IMR-90 (cell line): ENCODE results near the gene ISX. TPM values are rescaled to one million over a fixed set of nuclear protein-coding genes. Genes with fewer than 3 reads are reported as not detected.

Experiments used
- ATAC-seq: fragments of 200-7000 bp; cut with Tn5 transposase; 2 replicates; pipeline ENCODE4 v1.9.1; 2020; ENCODE audit warnings: low read depth, mild to moderate bottlenecking, moderate library complexity
- BruUV-seq: library from RNA; stranded (reverse); fragments of 400-500 nt; replicated peaks from 2 replicates; lab custom pipeline; 2021; lab: Mats Ljungman, UMichigan
- CTCF ChIA-PET: fragments of 300-600 bp; formaldehyde crosslinking; extraction: SDS; loops from one replicate; lab custom pipeline; 2021; ENCODE audit warnings: antibody characterized with exemption; lab: Yijun Ruan, JAX
- POLR2A ChIA-PET: fragments of 300-600 bp; sonication (Branson Sonifier 250); formaldehyde crosslinking; loops from one replicate; lab custom pipeline; 2022; ENCODE audit warnings: antibody characterized with exemption; ENCODE audit not compliant: unreplicated experiment; lab: Charles Lee
- DNase-seq: peaks from one replicate; pipeline ENCODE4 v3.0.0; 2013
- H2AFZ ChIP-seq: replicated peaks from 2 replicates; pipeline ENCODE3; 2013; ENCODE audit warnings: low read length, mild to moderate bottlenecking; ENCODE audit not compliant: poor library complexity
- H2AK5ac ChIP-seq: 2 replicates; pipeline ENCODE4 v1.6.1; 2013; ENCODE audit warnings: low read depth, low read length, inconsistent platforms
- H2AK9ac ChIP-seq: replicated peaks from 2 replicates; pipeline ENCODE3; 2013; ENCODE audit warnings: mild to moderate bottlenecking, low read depth, low read length, moderate library complexity; ENCODE audit not compliant: poor library complexity
- H2BK120ac ChIP-seq: 2 replicates; pipeline ENCODE4 v1.6.1; 2013; ENCODE audit warnings: low read depth, low read length, inconsistent platforms
- H2BK15ac ChIP-seq: 3 replicates; pipeline ENCODE4 v1.6.1; 2013; ENCODE audit warnings: low read depth, low read length, inconsistent platforms
- H2BK20ac ChIP-seq: 2 replicates; pipeline ENCODE4 v1.6.1; 2013; ENCODE audit warnings: low read depth, mild to moderate bottlenecking, inconsistent platforms, low read length, moderate library complexity
- H2BK5ac ChIP-seq: 2 replicates; pipeline ENCODE4 v1.6.1; 2013; ENCODE audit warnings: mild to moderate bottlenecking, low read depth, low read length, inconsistent platforms; ENCODE audit not compliant: poor library complexity, severe bottlenecking
- H3K14ac ChIP-seq: replicated peaks from 2 replicates; pipeline ENCODE4 v1.6.1; 2013; ENCODE audit warnings: low read depth, low read length, inconsistent platforms
- H3K18ac ChIP-seq: 2 replicates; pipeline ENCODE4 v1.6.1; 2013; ENCODE audit warnings: low read depth, low read length, control low read depth
- H3K23ac ChIP-seq: 2 replicates; pipeline ENCODE4 v1.6.1; 2013; ENCODE audit warnings: low read depth, low read length, inconsistent platforms
- H3K27ac ChIP-seq: 2 replicates; pipeline ENCODE4 v1.5.1; 2013; ENCODE audit warnings: mild to moderate bottlenecking, control low read depth, low read length; ENCODE audit not compliant: insufficient read depth
- H3K27me3 ChIP-seq: 2 replicates; pipeline ENCODE4 v1.6.1; 2013; ENCODE audit warnings: low read length; ENCODE audit not compliant: control insufficient read depth, insufficient read depth
- H3K36me3 ChIP-seq: 2 replicates; pipeline ENCODE4 v1.6.1; 2013; ENCODE audit warnings: low read length, mixed read lengths; ENCODE audit not compliant: control insufficient read depth, insufficient read depth
- H3K4ac ChIP-seq: 2 replicates; pipeline ENCODE4 v1.6.1; 2013; ENCODE audit warnings: low read depth, low read length, inconsistent platforms
- H3K4me1 ChIP-seq: 2 replicates; pipeline ENCODE4 v1.6.1; 2013; ENCODE audit warnings: low read length, mixed read lengths; ENCODE audit not compliant: control insufficient read depth, insufficient read depth
- H3K4me2 ChIP-seq: 2 replicates; pipeline ENCODE4 v1.6.1; 2013; ENCODE audit warnings: low read depth, mild to moderate bottlenecking, control low read depth, low read length, moderate library complexity
- H3K4me3 ChIP-seq: 2 replicates; pipeline ENCODE4 v1.5.1; 2013; ENCODE audit warnings: low read depth, mild to moderate bottlenecking, control low read depth, low read length, moderate library complexity; ENCODE audit not compliant: insufficient read depth
- H3K56ac ChIP-seq: 2 replicates; pipeline ENCODE4 v1.6.1; 2013; ENCODE audit warnings: low read length, inconsistent platforms; ENCODE audit not compliant: insufficient read depth; ENCODE audit errors: extremely low read depth
- H3K79me1 ChIP-seq, 2 experiments: 2 replicates each; pipeline ENCODE4 v1.6.1; 2013; ENCODE audit warnings: low read length in 2 of 2, inconsistent platforms in 1 of 2, low read depth in 1 of 2
- H3K9ac ChIP-seq: 2 replicates; pipeline ENCODE4 v1.6.1; 2013; ENCODE audit warnings: low read depth, low read length, control low read depth
- H3K9me1 ChIP-seq: 2 replicates; pipeline ENCODE4 v1.6.1; 2013; ENCODE audit warnings: low read length, inconsistent platforms; ENCODE audit not compliant: insufficient read depth
- H3K9me3 ChIP-seq: 2 replicates; pipeline ENCODE4 v1.6.1; 2013; ENCODE audit warnings: low read length; ENCODE audit not compliant: control insufficient read depth, insufficient read depth
- H4K20me1 ChIP-seq: 2 replicates; pipeline ENCODE4 v1.6.1; 2013; ENCODE audit warnings: low read length, inconsistent platforms; ENCODE audit not compliant: insufficient read depth
- H4K5ac ChIP-seq: 2 replicates; pipeline ENCODE4 v1.6.1; 2013; ENCODE audit warnings: mild to moderate bottlenecking, low read depth, low read length, control low read depth
- H4K8ac ChIP-seq, 2 experiments: 2 replicates each; pipeline ENCODE4 v1.6.1; 2013; ENCODE audit warnings: low read depth in 2 of 2, low read length in 2 of 2, control low read depth in 1 of 2, inconsistent platforms in 1 of 2
- H4K91ac ChIP-seq: 2 replicates; pipeline ENCODE4 v1.6.1; 2013; ENCODE audit warnings: low read depth, low read length, inconsistent platforms; ENCODE audit not compliant: insufficient read depth
- BHLHE40 ChIP-seq: fragments of 150-350 bp; IDR thresholded peaks from 2 replicates; pipeline ENCODE4 v1.6.1; 2016; ENCODE audit warnings: mild to moderate bottlenecking, low read depth, low read length
- CEBPB ChIP-seq: IDR thresholded peaks from 2 replicates; pipeline ENCODE4 v1.6.1; 2012; ENCODE audit warnings: low read depth, low read length, improper control_type of control experiment
- CHD1 ChIP-seq: IDR thresholded peaks from 2 replicates; pipeline ENCODE4 v1.6.1; 2012; ENCODE audit warnings: low read depth, low read length, improper control_type of control experiment
- CTCF ChIP-seq: conservative IDR thresholded peaks from 2 replicates; pipeline ENCODE4 v1.5.1; 2012; ENCODE audit warnings: mild to moderate bottlenecking, low read depth, low read length, improper control_type of control experiment
- ELK1 ChIP-seq: fragments of 150-350 bp; IDR thresholded peaks from 2 replicates; pipeline ENCODE4 v1.6.1; 2016; ENCODE audit warnings: low read depth, mild to moderate bottlenecking, low read length, moderate library complexity, borderline replicate concordance
- FOS ChIP-seq: fragments of 150-350 bp; IDR thresholded peaks from 2 replicates; pipeline ENCODE4 v1.6.1; 2016; ENCODE audit warnings: low read depth, low read length
- MAFK ChIP-seq: IDR thresholded peaks from 2 replicates; pipeline ENCODE4 v1.6.1; 2012; ENCODE audit warnings: low read depth, low read length, improper control_type of control experiment
- MAZ ChIP-seq: IDR thresholded peaks from 2 replicates; pipeline ENCODE4 v1.6.1; 2012; ENCODE audit warnings: low read depth, mild to moderate bottlenecking, low read length, improper control_type of control experiment, moderate library complexity, borderline replicate concordance
- MXI1 ChIP-seq: IDR thresholded peaks from 2 replicates; pipeline ENCODE4 v1.6.1; 2012; ENCODE audit warnings: low read depth, mild to moderate bottlenecking, low read length, moderate library complexity, borderline replicate concordance
- NFE2L2 ChIP-seq: fragments of 150-350 bp; IDR thresholded peaks from 2 replicates; pipeline ENCODE4 v1.6.1; 2016; ENCODE audit warnings: low read depth, mild to moderate bottlenecking, low read length
- POLR2A ChIP-seq: IDR thresholded peaks from 2 replicates; pipeline ENCODE4 v1.6.1; 2012; ENCODE audit warnings: mild to moderate bottlenecking, low read depth, low read length
- RAD21 ChIP-seq: IDR thresholded peaks from 2 replicates; pipeline ENCODE4 v1.6.1; 2012; ENCODE audit warnings: low read length, improper control_type of control experiment
- RCOR1 ChIP-seq: IDR thresholded peaks from 2 replicates; pipeline ENCODE4 v1.6.1; 2012; ENCODE audit warnings: mild to moderate bottlenecking, low read length, improper control_type of control experiment; ENCODE audit not compliant: insufficient replicate concordance
- RFX5 ChIP-seq: IDR thresholded peaks from 2 replicates; pipeline ENCODE4 v1.8.0; 2012; ENCODE audit warnings: low read depth, mild to moderate bottlenecking, low read length, moderate library complexity
- SMC3 ChIP-seq: fragments of 150-350 bp; IDR thresholded peaks from 2 replicates; pipeline ENCODE4 v1.6.1; 2016; ENCODE audit warnings: low read depth, mild to moderate bottlenecking, antibody characterized with exemption, low read length, moderate library complexity
- USF2 ChIP-seq: fragments of 150-350 bp; IDR thresholded peaks from 2 replicates; pipeline ENCODE4 v1.6.1; 2017; ENCODE audit warnings: mild to moderate bottlenecking, antibody characterized with exemption, low read length, low read depth
- WGBS, 2 experiments: methylation state at CpG; one replicate each; pipeline versions ENCODE4 v1.1.5 to v1.1.7; 2013; ENCODE audit warnings: missing lambda C conversion rate in 2 of 2; ENCODE audit not compliant: insufficient read length in 1 of 2; ENCODE audit errors: extremely low coverage in 2 of 2; 5-methylcytosine and 5-hydroxymethylcytosine counted together
- dilution Hi-C: fragments of 300-500 bp; cut with HindIII; formaldehyde crosslinking; loops from one replicate; pipeline ENCODE4 v1.14.3; 2018; ENCODE audit warnings: low sequenced_read_pairs; ENCODE audit not compliant: unreplicated experiment
- in situ Hi-C: fragments of 300-500 bp; cut with MboI; formaldehyde crosslinking; loops from 3 replicates; pipeline ENCODE4 v1.14.3; 2019; ENCODE audit warnings: low sequenced_read_pairs, inconsistent platforms, mixed read lengths
- intact Hi-C: fragments of 100-400 bp; cut with micrococcal nuclease; formaldehyde crosslinking; loops from 2 replicates; pipeline ENCODE4 v1.10.0; 2022
- polyA plus RNA-seq, 3 experiments: library from polyadenylated mRNA; depleted of rRNA; stranded (reverse); fragments of >200 nt; gene quantifications; 2 replicates each; pipeline ENCODE4 v1.2.3, GENCODE V29; 2012; ENCODE audit warnings: low replicate concordance in 1 of 3
- total RNA-seq: library from RNA; depleted of rRNA; stranded (reverse); fragments of >200 nt; gene quantifications from 2 replicates; pipeline ENCODE4 v1.2.3, GENCODE V29; 2012

ISX gene
- total and polyA plus RNA-seq, 2 of the 4 experiments (the other 2 are of a cell fraction) = not detected

- no TSS peak for BruUV-seq
- Histone ChIP-seq H3K9me1 (no peaks in the 10 kb centered on the region), H4K5ac (no peak overlapping the region), H2BK5ac (no peak overlapping the region), H3K56ac (no peak overlapping the region), H4K91ac (no peak overlapping the region), H3K79me1 (no peaks in the 10 kb centered on the region), H2BK120ac (no peak overlapping the region), H3K36me3 (no peaks in the 10 kb centered on the region), H3K4me3 (no peak overlapping the region), H3K27me3 (no peaks in the 10 kb centered on the region), H2BK15ac (no peak overlapping the region), H3K14ac (no peak overlapping the region), H2BK20ac (no peak overlapping the region), H3K4ac (no peak overlapping the region), H3K18ac (no peak overlapping the region), H2AK5ac (no peak overlapping the region), H2AFZ (no peak overlapping the region), H3K9ac (no peak overlapping the region), H2AK9ac (no peak overlapping the region), H3K27ac (no peak overlapping the region), H4K8ac (no peak overlapping the region), H3K4me2 (no peak overlapping the region), H3K23ac (no peak overlapping the region), H3K9me3 (no peaks in the 10 kb centered on the region; the same call in 1 of the 2 replicates), H4K20me1 (no peaks in the 10 kb centered on the region), H3K4me1 (no peaks in the 10 kb centered on the region)
- intact Hi-C loops (no loop called here), in situ Hi-C loops (no loop called here), dilution Hi-C loops (no loop called here)
- CTCF ChIA-PET = no interaction called here
- no CpG with 5 or more reads among the region's 3 CpGs for WGBS, 2 experiments
- POLR2A ChIA-PET = no interaction called here
- DNase-seq = no peak
- TF ChIP-seq MAZ (no peak), CEBPB (no peak), CTCF (no peak), RFX5 (no peak), RAD21 (no peak), USF2 (no peak), MAFK (no peak), POLR2A (no peak), ELK1 (no peak), RCOR1 (no peak), FOS (no peak), SMC3 (no peak), NFE2L2 (no peak), BHLHE40 (no peak), MXI1 (no peak), CHD1 (no peak)
- ATAC-seq = no peak
Observed at GRCh38 chr22:35098921-35099320, 33.0 kb downstream of the ISX start.
